RPMI7951 (cell line): ENCODE measurements around the gene STRA8. TPM values are rescaled to one million over a fixed set of nuclear protein-coding genes. Genes with fewer than 3 reads are reported as not detected.

Experiments
- total RNA-seq: library from RNA; depleted of rRNA; stranded (reverse); fragments of >200 nt; shearing (Covaris generic); gene quantifications from 2 replicates; pipeline ENCODE4 v1.2.3, GENCODE V29; 2014; rRNA removed

STRA8 gene
- total RNA-seq, 1 experiment from 2014 or later = not detected

Other genes starting within 250 kb of the STRA8 start
- 0.98 and 3.5 TPM in 2 replicates for gene AGBL3, start 247.3 kb upstream of the STRA8 start, total RNA-seq
- 7.1 and 7.6 TPM in 2 replicates for gene TMEM140, start 85.8 kb upstream of the STRA8 start, total RNA-seq
- gene CYREN, start 63.1 kb upstream of the STRA8 start, total RNA-seq = 53.7 and 54.7 TPM in 2 replicates
- 8.4 and 8.9 TPM in 2 replicates for gene WDR91, start 22.3 kb upstream of the STRA8 start, total RNA-seq